ENCODE data around the gene OR5M10.
"Not testable (repeated sequence)": the region's sequence is repeated elsewhere in the genome, so short reads cannot be mapped to it uniquely, and the experiment has no call there.

Gene OR5M10

GRCh38 chr11:56577621-56578020 lies at the start of gene OR5M10:
OR5M10 (minus strand) TSS chr11:56577721; CDS start chr11:56577721, 0 bp downstream.
- no peaks in the 10 kb centered on the region for H3K27me3 ChIP-seq (replicated peaks; ENCODE audit: control insufficient read depth, insufficient read depth, low read length)
- no peaks in the 10 kb centered on the region for H3K36me3 ChIP-seq (ENCODE audit: control insufficient read depth, insufficient read depth, low read length, severe bottlenecking)

DNA sequence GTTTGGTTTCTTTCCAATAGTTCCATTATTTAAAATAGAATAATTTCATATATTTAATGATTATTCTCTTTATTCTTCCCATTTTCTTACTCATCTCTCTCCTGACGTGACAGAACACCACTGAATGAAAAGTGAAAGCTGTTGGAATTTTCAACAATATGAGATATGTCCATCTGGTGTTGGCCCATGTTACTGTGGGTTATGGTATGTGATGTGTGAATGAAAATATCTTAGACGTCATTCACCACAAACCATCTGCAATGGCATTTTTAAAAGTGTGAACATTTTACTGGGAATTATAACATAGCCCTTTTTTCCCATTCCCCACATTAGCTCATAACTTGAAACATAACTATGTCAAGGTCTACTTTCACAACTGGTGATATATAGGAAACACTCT lies 48.4 kb upstream of the OR5M10 start:
- peaks cover 13% of the 10 kb centered on the region for H3K27me3 ChIP-seq (replicated peaks; ENCODE audit: control insufficient read depth, insufficient read depth, low read length)
- DNase-seq (ENCODE audit: low read depth): no peak
- H3K36me3 ChIP-seq (ENCODE audit: control insufficient read depth, insufficient read depth, low read length, severe bottlenecking): no peaks in the 10 kb centered on the region
- H3K4me1 ChIP-seq (ENCODE audit: control insufficient read depth, insufficient read depth, low read length): peaks cover 5% of the 10 kb centered on the region
- H3K9me3 ChIP-seq (ENCODE audit: control insufficient read depth, low read length): no peaks in the 10 kb centered on the region
- H3K4me3 ChIP-seq (ENCODE audit: low read length): no peak overlapping the region
- H3K9ac ChIP-seq (ENCODE audit: low read length): no peak overlapping the region

More at GRCh38 chr11:56577621-56578020, at the start of gene OR5M10:
- Histone ChIP-seq H3K9me3 (ENCODE audit: control insufficient read depth, low read length) (no peaks in the 10 kb centered on the region), H3K4me3 (ENCODE audit: low read length) (no peak within 1 kb of the TSS), H3K4me1 (ENCODE audit: control insufficient read depth, insufficient read depth, low read length) (no peaks in the 10 kb centered on the region), H3K9ac (ENCODE audit: low read length) (no peak within 1 kb of the TSS)
- no peak for DNase-seq (ENCODE audit: low read depth)

DNA sequence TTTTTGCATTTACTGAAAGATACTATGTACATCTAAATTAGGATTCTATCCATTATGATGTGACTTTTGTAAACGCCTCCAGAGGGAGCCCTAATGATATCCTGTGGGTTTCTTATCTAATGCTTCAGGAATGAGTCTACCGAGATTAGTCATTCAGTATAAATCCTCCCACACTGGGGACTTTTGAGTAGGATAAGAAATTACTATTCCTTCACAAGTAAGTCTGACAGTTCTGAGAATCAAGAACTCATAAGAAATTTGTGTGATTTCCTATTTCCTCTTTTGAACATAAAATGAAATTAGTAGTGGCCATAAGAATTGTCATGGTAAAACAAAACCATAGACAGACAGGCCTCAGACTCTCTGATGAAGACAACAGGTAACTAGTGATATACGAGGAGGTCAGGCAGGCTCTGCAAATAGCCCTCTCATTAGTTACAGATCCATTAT lies 47.2 kb upstream of the OR5M10 start:
- Histone ChIP-seq H3K4me1 (ENCODE audit: control insufficient read depth, insufficient read depth, low read length) (peaks cover 5% of the 10 kb centered on the region), H3K9ac (ENCODE audit: low read length) (no peak overlapping the region), H3K9me3 (ENCODE audit: control insufficient read depth, low read length) (no peaks in the 10 kb centered on the region), H3K27me3 (replicated peaks; ENCODE audit: control insufficient read depth, insufficient read depth, low read length) (peaks cover 13% of the 10 kb centered on the region), H3K4me3 (ENCODE audit: low read length) (no peak overlapping the region), H3K36me3 (ENCODE audit: control insufficient read depth, insufficient read depth, low read length, severe bottlenecking) (no peaks in the 10 kb centered on the region)
- peak; percentile 35 for DNase-seq (ENCODE audit: low read depth)

DNA sequence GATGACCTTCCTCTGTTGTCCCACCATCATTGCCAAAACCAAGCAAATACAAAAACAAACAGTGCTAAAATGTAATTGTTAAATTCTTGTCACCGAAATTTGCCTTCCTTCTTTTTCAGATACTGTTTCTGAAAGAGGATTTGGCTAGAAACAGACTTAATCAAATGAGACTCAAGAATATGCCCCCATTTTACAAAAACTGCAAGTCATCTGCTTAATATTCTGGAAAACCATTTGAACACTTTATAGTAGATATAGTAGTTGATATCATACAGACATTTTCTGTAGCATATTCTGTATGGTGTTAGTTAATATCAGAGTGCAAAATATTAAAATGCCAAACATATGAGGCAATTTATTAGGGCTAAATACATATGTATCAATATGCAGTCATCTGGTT lies 33.7 kb upstream of the OR5M10 start:
- H3K36me3 ChIP-seq (ENCODE audit: control insufficient read depth, insufficient read depth, low read length, severe bottlenecking): no peaks in the 10 kb centered on the region
- H3K4me3 ChIP-seq (ENCODE audit: low read length): no peak overlapping the region
- no peaks in the 10 kb centered on the region for H3K9me3 ChIP-seq (ENCODE audit: control insufficient read depth, low read length)
- H3K4me1 ChIP-seq (ENCODE audit: control insufficient read depth, insufficient read depth, low read length): no peaks in the 10 kb centered on the region
- DNase-seq (ENCODE audit: low read depth): no peak
- no peaks in the 10 kb centered on the region for H3K27me3 ChIP-seq (replicated peaks; ENCODE audit: control insufficient read depth, insufficient read depth, low read length)
- H3K9ac ChIP-seq (ENCODE audit: low read length): no peak overlapping the region

DNA sequence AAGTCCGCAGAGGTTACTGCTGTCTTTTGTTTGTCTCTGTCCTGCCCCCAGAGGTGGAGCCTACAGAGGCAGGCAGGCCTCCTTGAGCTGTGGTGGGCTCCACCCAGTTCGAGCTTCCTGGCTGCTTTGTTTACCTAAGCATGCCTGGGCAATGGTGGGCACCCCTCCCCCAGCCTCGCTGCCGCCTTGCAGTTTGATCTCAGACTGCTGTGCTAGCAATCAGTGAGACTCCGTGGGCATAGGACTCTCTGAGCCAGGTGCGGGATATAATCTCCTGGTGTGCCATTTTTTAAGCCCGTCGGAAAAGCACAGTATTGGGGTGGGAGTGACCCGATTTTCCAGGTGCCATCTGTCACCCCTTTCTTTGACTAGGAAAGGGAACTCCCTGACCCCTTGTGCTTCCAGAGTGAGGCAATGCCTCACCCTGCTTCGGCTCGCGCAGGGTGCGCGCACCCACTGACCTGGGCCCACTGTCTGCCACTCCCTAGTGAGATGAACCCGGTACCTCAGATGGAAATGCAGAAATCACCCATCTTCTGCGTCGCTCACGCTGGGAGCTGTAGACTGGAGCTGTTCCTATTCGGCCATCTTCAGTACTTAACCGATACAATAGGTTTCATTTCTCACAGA lies 14.7 kb upstream of the OR5M10 start:
- not testable (repeated sequence) for H3K4me1 ChIP-seq (ENCODE audit: control insufficient read depth, insufficient read depth, low read length)

DNA sequence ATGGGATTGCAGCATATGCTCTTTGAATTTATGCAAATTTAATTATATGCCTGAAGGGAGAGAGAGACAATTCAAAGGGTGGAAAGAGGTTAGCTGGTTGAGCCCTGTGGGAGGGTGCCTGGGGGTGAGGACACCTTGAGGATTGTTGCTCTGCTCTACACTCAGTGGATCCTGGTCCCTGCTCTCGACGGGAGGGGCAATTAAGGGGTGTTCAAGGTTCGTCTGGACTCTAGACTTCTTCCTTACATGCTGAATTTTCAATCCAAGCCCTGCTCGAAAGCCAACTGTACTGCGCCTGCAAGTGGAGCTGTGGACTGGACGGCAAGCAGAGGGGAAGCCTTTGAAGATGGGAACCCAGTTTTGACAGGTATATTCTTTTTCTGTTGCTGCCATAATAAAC lies 18.9 kb downstream of the OR5M10 start:
- Histone ChIP-seq H3K4me1 (ENCODE audit: control insufficient read depth, insufficient read depth, low read length) (no peaks in the 10 kb centered on the region), H3K9ac (ENCODE audit: low read length) (no peak overlapping the region), H3K9me3 (ENCODE audit: control insufficient read depth, low read length) (no peaks in the 10 kb centered on the region), H3K27me3 (replicated peaks; ENCODE audit: control insufficient read depth, insufficient read depth, low read length) (no peaks in the 10 kb centered on the region), H3K36me3 (ENCODE audit: control insufficient read depth, insufficient read depth, low read length, severe bottlenecking) (no peaks in the 10 kb centered on the region), H3K4me3 (ENCODE audit: low read length) (no peak overlapping the region)
- no peak for DNase-seq (ENCODE audit: low read depth)

More for the DNA sequence above, 14.7 kb upstream of the OR5M10 start:
- H3K9me3 ChIP-seq (ENCODE audit: control insufficient read depth, low read length); H3K36me3 ChIP-seq (ENCODE audit: control insufficient read depth, insufficient read depth, low read length, severe bottlenecking); H3K9ac ChIP-seq (ENCODE audit: low read length); DNase-seq (ENCODE audit: low read depth); H3K4me3 ChIP-seq (ENCODE audit: low read length); H3K27me3 ChIP-seq (replicated peaks; ENCODE audit: control insufficient read depth, insufficient read depth, low read length): not testable (repeated sequence)

- not testable (repeated sequence) for H3K36me3 ChIP-seq (ENCODE audit: control insufficient read depth, insufficient read depth, low read length, severe bottlenecking)
Measured at GRCh38 chr11:56554691-56555090, 22.8 kb downstream of the OR5M10 start.

GRCh38 chr11:56545531-56545930 lies 32.0 kb downstream of the OR5M10 start:
- no peak for DNase-seq (ENCODE audit: low read depth)
- no peak overlapping the region for H3K4me3 ChIP-seq (ENCODE audit: low read length)
- no peaks in the 10 kb centered on the region for H3K4me1 ChIP-seq (ENCODE audit: control insufficient read depth, insufficient read depth, low read length)
- no peak overlapping the region for H3K9ac ChIP-seq (ENCODE audit: low read length)
- H3K36me3 ChIP-seq (ENCODE audit: control insufficient read depth, insufficient read depth, low read length, severe bottlenecking): no peaks in the 10 kb centered on the region
- H3K9me3 ChIP-seq (ENCODE audit: control insufficient read depth, low read length): no peaks in the 10 kb centered on the region
- no peaks in the 10 kb centered on the region for H3K27me3 ChIP-seq (replicated peaks; ENCODE audit: control insufficient read depth, insufficient read depth, low read length)

More at GRCh38 chr11:56554691-56555090, 22.8 kb downstream of the OR5M10 start:
- H3K9ac ChIP-seq (ENCODE audit: low read length); H3K4me3 ChIP-seq (ENCODE audit: low read length); H3K9me3 ChIP-seq (ENCODE audit: control insufficient read depth, low read length); H3K27me3 ChIP-seq (replicated peaks; ENCODE audit: control insufficient read depth, insufficient read depth, low read length); H3K4me1 ChIP-seq (ENCODE audit: control insufficient read depth, insufficient read depth, low read length); DNase-seq (ENCODE audit: low read depth): not testable (repeated sequence)

GRCh38 chr11:56543739-56544138 lies 33.8 kb downstream of the OR5M10 start:
- Histone ChIP-seq H3K36me3 (ENCODE audit: control insufficient read depth, insufficient read depth, low read length, severe bottlenecking) (no peaks in the 10 kb centered on the region), H3K4me1 (ENCODE audit: control insufficient read depth, insufficient read depth, low read length) (no peaks in the 10 kb centered on the region), H3K9ac (ENCODE audit: low read length) (no peak overlapping the region), H3K4me3 (ENCODE audit: low read length) (no peak overlapping the region), H3K9me3 (ENCODE audit: control insufficient read depth, low read length) (no peaks in the 10 kb centered on the region), H3K27me3 (replicated peaks; ENCODE audit: control insufficient read depth, insufficient read depth, low read length) (no peaks in the 10 kb centered on the region)
- no peak for DNase-seq (ENCODE audit: low read depth)

- no peaks in the 10 kb centered on the region for H3K36me3 ChIP-seq (ENCODE audit: control insufficient read depth, insufficient read depth, low read length, severe bottlenecking)
- H3K9me3 ChIP-seq (ENCODE audit: control insufficient read depth, low read length): no peaks in the 10 kb centered on the region
- DNase-seq (ENCODE audit: low read depth): no peak
- no peaks in the 10 kb centered on the region for H3K27me3 ChIP-seq (replicated peaks; ENCODE audit: control insufficient read depth, insufficient read depth, low read length)
- H3K4me1 ChIP-seq (ENCODE audit: control insufficient read depth, insufficient read depth, low read length): no peaks in the 10 kb centered on the region
- H3K4me3 ChIP-seq (ENCODE audit: low read length): no peak within 1 kb of the TSS
- no peak within 1 kb of the TSS for H3K9ac ChIP-seq (ENCODE audit: low read length)
Measured at GRCh38 chr11:56543157-56543556, 34.4 kb downstream of the OR5M10 start, which contains the start of gene OR5M11. OR5M11 (minus strand) TSS chr11:56543257; CDS start chr11:56543257, 0 bp downstream.

DNA sequence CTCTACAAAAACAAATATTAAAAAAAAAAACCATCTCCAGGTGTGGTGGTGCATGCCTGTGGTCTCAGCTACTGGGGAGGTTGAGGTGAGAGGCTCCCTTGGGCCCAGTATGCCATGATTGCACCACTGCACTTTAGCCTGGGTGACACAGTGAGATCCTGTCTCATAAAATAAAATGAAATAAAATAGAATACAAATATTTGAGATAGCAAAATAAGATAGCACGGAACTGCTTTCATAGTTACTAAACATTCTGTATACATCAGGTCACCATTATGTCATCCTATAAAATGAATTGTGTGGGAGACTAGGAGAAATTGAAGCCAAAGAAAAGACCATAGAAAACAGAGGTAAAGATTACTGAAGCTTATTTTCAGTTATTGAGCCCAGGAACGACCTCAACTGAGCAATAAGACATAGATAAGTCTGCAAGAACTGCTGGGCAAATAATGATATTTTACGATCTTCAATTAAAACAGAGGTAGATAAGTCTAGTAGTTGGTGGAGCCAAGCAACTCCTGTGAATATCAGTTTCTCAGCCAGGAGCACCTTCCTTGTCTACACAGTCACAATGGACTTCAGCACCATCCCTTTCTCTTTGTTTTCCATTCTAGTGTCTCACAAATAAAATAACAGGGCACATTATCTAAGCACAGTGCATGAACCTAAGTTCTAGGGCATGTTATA lies 44.3 kb downstream of the OR5M10 start:
- Histone ChIP-seq H3K4me1 (ENCODE audit: control insufficient read depth, insufficient read depth, low read length) (no peaks in the 10 kb centered on the region), H3K9ac (ENCODE audit: low read length) (no peak overlapping the region), H3K27me3 (replicated peaks; ENCODE audit: control insufficient read depth, insufficient read depth, low read length) (no peaks in the 10 kb centered on the region), H3K9me3 (ENCODE audit: control insufficient read depth, low read length) (no peaks in the 10 kb centered on the region), H3K36me3 (ENCODE audit: control insufficient read depth, insufficient read depth, low read length, severe bottlenecking) (no peaks in the 10 kb centered on the region), H3K4me3 (ENCODE audit: low read length) (no peak overlapping the region)
- DNase-seq (ENCODE audit: low read depth): no peak

Measured in adipocyte (in vitro differentiated cells).